HG03196 (cell line): Measurements from ENCODE around the gene SPAG8.

Experiments used
- ATAC-seq: cut with Tn5 transposase; IDR thresholded peaks from one replicate; pipeline ENCODE4 v1.9.1; 2021; ENCODE audit not compliant: unreplicated experiment

Gene SPAG8

GRCh38 chr9:35812025-35812602 lies at the start of gene SPAG8:
Gene SPAG8 (minus strand): TSS chr9:35812262. CDS start chr9:35812147, 115 bp downstream.
- ATAC-seq, result peak; percentile 50

- ATAC-seq, result no peak
These were observed 49.3 kb upstream of the SPAG8 start for GRCh38 chr9:35861161-35861897.

GRCh38 chr9:35859990-35860339 lies 47.9 kb upstream of the SPAG8 start:
- no peak for ATAC-seq

- ATAC-seq, result no peak
These were observed 47.4 kb upstream of the SPAG8 start for GRCh38 chr9:35859310-35859989.

- no peak for ATAC-seq
These were observed 46.4 kb upstream of the SPAG8 start for GRCh38 chr9:35858458-35858857.

- ATAC-seq, result no peak
These were observed 44.8 kb upstream of the SPAG8 start for GRCh38 chr9:35856882-35857281.

- ATAC-seq, result no peak
These were observed 44.1 kb upstream of the SPAG8 start for GRCh38 chr9:35856206-35856605.

- no peak for ATAC-seq
These were observed 42.2 kb upstream of the SPAG8 start for GRCh38 chr9:35854091-35854762.

GRCh38 chr9:35852876-35853865 lies 41.1 kb upstream of the SPAG8 start:
- ATAC-seq, result no peak

- ATAC-seq, result no peak
These were observed 40.3 kb upstream of the SPAG8 start for GRCh38 chr9:35852267-35852815.

- peak; percentile 92 for ATAC-seq
These were observed 35.9 kb upstream of the SPAG8 start for GRCh38 chr9:35847792-35848572.

GRCh38 chr9:35845824-35846771 lies 34.0 kb upstream of the SPAG8 start:
- ATAC-seq, result no peak

GRCh38 chr9:35844628-35845270 lies 32.7 kb upstream of the SPAG8 start:
- ATAC-seq, result no peak

- ATAC-seq, result peak; percentile 40
These were observed 30.7 kb upstream of the SPAG8 start for GRCh38 chr9:35842795-35843194.

GRCh38 chr9:35842020-35842745 lies 30.1 kb upstream of the SPAG8 start:
- ATAC-seq, result no peak

- ATAC-seq, result no peak
These were observed 29.5 kb upstream of the SPAG8 start for GRCh38 chr9:35841645-35841900.

GRCh38 chr9:35840881-35841644 lies 29.0 kb upstream of the SPAG8 start:
- no peak for ATAC-seq
